NCI-H446 treated with DMSO at 0.1 percent for 48 hours (cell line): ENCODE results near the gene TFR2.

Source experiments
- DNase-seq: peaks from one replicate; lab custom pipeline; 2025; lab: John Stamatoyannopoulos, UW

Gene TFR2

GRCh38 chr7:100612730-100613390 lies 28.5 kb downstream of the TFR2 start:
- DNase-seq: no peak

DNA sequence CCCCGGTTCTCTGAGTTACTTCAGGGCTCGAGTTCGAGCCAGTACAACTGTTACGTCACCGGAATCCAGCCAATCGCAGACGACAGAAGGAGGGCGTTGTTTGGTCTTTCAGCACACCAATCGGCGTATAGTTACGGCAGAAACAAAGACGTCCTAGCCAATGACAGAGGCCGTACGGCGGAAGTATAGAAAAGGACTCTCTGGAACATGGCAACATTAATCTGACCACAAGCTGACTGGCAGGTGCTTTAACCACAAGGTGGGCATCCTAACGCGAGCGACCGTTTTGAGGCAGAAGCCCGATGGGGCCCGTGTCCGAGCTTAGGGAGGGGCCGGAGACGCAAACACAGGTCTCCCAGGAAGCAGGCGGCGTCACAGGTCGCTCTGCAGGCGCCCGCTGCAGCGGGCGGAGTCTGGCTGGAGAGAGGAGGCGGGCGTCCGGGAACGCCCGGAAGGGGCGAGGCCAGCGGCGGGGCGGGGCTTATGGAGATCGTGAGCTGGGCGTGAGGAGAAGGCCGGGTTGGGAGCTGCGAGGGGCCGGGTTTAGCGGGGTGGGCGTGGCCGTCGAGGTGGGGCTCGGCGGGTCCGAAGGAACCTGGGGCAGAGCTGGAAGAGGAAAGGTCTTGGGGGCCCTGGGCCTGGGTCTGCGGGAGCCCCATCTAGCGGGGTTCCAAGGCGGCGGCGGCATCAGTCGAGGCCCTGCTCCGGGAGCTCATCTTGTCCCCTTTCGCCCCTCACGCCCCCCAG lies 29.2 kb downstream of the TFR2 start, which contains the start of gene MOSPD3:
Gene MOSPD3, plus strand, starts transcription at position 558 of the 747 bp plus-strand sequence. CDS start 252 bp downstream, outside the sequence.
- peak; percentile 97 for DNase-seq

- no peak for DNase-seq
These were observed 31.4 kb downstream of the TFR2 start for GRCh38 chr7:100609958-100610357.

DNA sequence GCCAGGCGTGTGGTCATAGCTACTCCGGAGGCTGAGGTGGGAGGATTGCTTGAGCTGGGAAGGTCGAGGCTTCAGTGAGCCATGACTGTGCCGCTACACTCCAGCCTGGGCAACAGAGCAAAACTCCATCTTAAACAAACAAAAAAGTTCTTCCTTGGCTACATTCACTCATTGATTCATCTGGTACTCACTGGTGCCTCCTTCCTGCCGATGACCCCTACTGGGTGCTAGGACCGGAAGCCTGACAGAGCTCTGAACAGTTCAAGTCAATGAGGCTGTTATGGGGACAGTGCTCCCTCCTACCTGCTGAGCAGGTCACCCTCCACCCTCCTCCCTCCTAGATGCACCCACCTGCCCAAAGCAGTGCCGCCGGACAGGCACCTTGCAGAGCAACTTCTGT lies 34.2 kb downstream of the TFR2 start:
- no peak for DNase-seq

DNA sequence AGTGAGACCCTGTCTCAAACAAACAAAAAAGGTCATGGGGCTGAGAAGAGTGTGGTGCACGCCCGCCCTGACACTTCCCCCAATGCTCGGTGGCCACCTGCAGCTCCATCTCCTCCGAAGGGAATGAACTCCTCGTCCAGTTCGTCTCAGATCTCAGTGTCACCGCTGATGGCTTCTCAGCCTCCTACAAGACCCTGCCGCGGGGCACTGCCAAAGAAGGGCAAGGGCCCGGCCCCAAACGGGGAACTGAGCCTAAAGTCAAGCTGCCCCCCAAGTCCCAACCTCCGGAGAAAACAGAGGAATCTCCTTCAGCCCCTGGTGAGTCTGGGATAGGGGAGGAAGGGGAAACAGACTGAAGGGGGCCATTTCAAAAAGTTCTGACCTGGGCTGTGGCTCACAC lies 35.0 kb downstream of the TFR2 start:
- DNase-seq: no peak

- DNase-seq: no peak
These were observed 36.1 kb downstream of the TFR2 start for GRCh38 chr7:100604976-100605911.

GRCh38 chr7:100604028-100604975 lies 37.0 kb downstream of the TFR2 start:
- no peak for DNase-seq

- no peak for DNase-seq
These were observed 37.7 kb downstream of the TFR2 start for GRCh38 chr7:100603726-100604027.

DNA sequence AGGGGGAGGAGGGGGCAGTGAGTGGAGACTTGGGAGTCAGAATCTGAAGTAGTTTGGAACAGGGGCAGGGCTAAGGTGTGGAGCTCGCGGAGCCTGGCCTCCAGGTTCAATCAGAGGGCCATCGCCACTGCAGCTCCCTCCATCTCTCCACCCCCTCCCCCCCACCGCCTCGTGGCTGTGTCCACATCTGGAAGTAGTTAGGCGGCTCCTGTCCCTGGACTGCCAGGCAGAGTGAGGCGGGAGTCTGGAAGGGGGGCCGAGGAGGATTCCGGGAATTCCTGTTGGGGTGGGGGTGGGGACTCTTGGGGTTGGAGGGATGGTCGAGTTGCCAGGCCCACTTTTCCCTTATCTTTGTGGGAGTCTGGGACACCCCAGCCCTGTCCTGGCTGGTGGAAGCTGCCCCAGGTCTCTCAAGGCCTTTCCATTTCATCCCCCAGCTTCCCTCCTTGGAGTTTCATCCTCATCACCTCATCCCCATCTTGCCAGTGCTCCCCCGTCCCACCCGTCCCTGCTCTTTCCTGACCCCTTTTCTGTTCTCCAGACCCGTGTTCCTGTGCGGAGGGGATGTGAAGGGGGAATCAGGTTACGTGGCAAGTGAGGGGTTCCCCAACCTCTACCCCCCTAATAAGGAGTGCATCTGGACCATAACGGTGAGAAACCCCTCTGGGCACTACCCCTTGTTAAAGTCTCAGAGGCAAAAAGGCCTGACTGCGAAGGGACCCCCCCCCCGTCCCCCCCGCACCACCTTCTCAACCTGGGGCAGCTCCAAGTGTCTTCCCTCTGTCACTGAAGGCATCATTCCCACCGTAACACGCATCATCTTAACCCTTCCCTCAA lies 38.2 kb downstream of the TFR2 start:
- no peak for DNase-seq

GRCh38 chr7:100600730-100601038 lies 40.7 kb downstream of the TFR2 start:
- no peak for DNase-seq

- no peak for DNase-seq
These were observed 41.2 kb downstream of the TFR2 start for GRCh38 chr7:100599911-100600729.

GRCh38 chr7:100598425-100598824 lies 42.9 kb downstream of the TFR2 start:
- no peak for DNase-seq

GRCh38 chr7:100595188-100595587 lies 46.2 kb downstream of the TFR2 start:
- DNase-seq: no peak

- no peak for DNase-seq
These were observed 49.8 kb downstream of the TFR2 start for GRCh38 chr7:100591596-100591995.

- no peak for DNase-seq
These were observed 51.1 kb downstream of the TFR2 start for GRCh38 chr7:100590077-100590737.

DNA sequence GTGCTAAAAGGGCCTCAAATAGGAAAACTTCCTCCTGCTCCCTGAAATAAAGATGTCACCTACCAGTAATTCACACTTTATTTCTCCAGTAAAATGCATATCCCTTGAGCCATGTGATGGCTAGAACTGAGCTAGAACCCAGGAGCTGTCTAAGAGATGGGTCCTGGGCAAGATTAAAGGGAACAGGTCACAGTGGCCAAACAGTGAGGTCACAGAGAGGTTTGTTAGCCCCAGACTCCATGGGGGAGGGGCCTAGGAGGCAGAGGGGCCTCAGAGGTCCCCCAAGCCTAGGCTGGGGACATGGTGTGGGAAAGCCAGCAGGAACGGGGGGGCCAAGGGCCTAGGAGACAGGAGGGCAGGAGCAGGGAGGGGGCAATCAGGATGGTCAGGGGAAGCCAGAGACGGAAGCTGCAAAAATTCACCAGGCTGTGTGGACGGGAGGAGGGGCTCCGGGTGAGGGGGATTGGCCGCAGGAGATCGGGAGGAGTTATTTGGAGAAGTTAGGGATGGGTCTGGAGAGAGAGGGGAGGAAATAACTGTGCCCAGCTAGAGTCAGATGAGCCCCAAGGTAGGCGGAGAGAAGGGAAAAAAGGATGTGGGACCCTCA lies 51.9 kb downstream of the TFR2 start:
- DNase-seq: no peak

DNA sequence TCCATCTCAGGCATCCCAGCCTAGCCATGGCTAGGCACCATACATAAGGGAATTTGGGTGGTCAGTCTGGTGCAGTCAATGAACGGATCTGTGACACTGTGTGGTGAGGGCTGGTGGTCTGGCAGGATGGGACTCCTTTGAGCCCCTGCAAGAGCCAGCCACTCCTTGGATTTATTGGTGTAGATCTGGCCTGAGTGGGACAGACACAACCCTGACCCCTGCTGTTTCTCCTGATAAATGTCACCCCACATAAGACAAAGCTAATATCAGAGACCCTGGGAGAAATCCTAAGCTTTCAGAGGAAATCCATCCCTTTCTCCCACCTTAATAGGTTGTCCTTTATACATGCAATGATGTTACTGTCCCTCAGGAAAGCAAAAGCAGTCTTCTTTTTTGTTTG lies 52.9 kb downstream of the TFR2 start:
- no peak for DNase-seq

DNA sequence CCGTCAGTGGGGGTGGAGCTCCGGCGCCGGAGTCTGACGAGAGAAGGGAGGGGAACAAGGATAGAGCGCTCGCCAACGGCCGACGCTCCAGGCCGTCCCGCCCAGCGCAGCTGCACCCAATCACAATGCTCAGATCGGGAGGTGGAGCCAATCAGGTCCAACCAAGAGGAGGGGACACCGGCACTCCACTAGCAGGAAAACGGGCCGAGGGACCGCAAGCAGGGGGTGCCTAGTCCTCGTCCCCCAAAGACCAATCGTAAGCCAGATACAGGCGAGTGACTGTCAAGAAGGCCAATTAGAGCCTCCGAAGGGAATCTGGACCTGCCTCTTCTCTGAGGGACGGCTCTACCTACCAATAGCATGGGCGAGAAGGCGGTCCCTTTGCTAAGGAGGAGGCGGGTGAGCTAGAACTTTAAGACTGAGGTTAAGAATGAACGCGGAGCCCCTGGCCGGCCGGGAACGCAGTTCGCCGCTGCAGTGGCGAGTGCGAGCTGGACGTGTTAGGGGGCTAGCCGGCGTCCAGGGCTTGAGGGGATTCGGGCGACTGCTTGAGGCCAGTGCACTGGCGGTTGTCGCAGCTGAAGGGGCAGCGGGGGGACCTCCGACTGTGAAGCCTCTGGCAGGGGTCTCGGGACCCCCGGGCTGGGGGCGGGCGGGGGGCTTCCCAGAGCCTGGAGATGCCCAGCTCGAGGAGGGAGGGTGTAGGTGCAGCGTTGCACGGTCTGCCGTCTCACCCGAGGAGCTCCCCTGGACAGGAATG lies 54.9 kb downstream of the TFR2 start, which contains the start of gene FBXO24:
Gene FBXO24, plus strand, starts transcription at position 63 of the 760 bp plus-strand sequence. Its CDS starts 298 bp downstream, at position 361.
- peak; percentile 99 for DNase-seq
